Muscle of leg (tissue), 11 donors: ENCODE results near the gene RPL18. TPM values are rescaled to one million over a fixed set of nuclear protein-coding genes. Genes with fewer than 3 reads are reported as not detected.
A peak's percentile ranks its signal among the peaks of the same experiment; 100 is the strongest.
"Not testable (repeated sequence)": the region's sequence is repeated elsewhere in the genome, so short reads cannot be mapped to it uniquely, and the experiment has no call there.

Experiments used
- DNase-seq: peaks from one replicate; pipeline ENCODE4 v3.0.0; 2013
- H3K27ac ChIP-seq: one replicate; pipeline ENCODE4 v1.5.1; 2013; ENCODE audit warnings: mild to moderate bottlenecking, low read length, control low read depth
- H3K27me3 ChIP-seq: one replicate; pipeline ENCODE4 v1.6.1; 2013; ENCODE audit warnings: low read length; ENCODE audit not compliant: control insufficient read depth, insufficient read depth
- H3K36me3 ChIP-seq: one replicate; pipeline ENCODE4 v1.6.1; 2013; ENCODE audit warnings: low read length; ENCODE audit not compliant: control insufficient read depth, insufficient read depth
- H3K4me1 ChIP-seq: one replicate; pipeline ENCODE4 v1.6.1; 2013; ENCODE audit warnings: low read length; ENCODE audit not compliant: control insufficient read depth, insufficient read depth
- H3K4me3 ChIP-seq: one replicate; pipeline ENCODE4 v1.5.1; 2013; ENCODE audit warnings: low read length, control low read depth
- H3K9me3 ChIP-seq: replicated peaks from 2 replicates; pipeline ENCODE4 v1.6.1; 2013; ENCODE audit warnings: low read depth, low read length; ENCODE audit not compliant: control insufficient read depth
- WGBS: methylation state at CpG from one replicate; pipeline ENCODE4 v1.1.5; 2013; ENCODE audit warnings: missing lambda C conversion rate; ENCODE audit not compliant: insufficient coverage; 5-methylcytosine and 5-hydroxymethylcytosine counted together
- polyA plus RNA-seq, 8 donors: library from polyadenylated mRNA; unstranded; fragments of 120-200 nt; gene quantifications; one replicate each; pipeline versions ENCODE4 v1.2.1 to v1.2.3, GENCODE V29; 2013; ENCODE audit warnings: inconsistent platforms in 1 of 8, low replicate concordance in 1 of 8; ENCODE audit not compliant: insufficient read length in 8 of 8, insufficient read depth in 1 of 8
- total RNA-seq: library from RNA; stranded (reverse); fragments of 120-200 nt; gene quantifications from one replicate; pipeline ENCODE4 v1.2.4, GENCODE V29; 2013

The RPL18 gene
- total and polyA plus RNA-seq, 9 donors, result 1,793 to 2,914 (median 1,904) TPM

DNA sequence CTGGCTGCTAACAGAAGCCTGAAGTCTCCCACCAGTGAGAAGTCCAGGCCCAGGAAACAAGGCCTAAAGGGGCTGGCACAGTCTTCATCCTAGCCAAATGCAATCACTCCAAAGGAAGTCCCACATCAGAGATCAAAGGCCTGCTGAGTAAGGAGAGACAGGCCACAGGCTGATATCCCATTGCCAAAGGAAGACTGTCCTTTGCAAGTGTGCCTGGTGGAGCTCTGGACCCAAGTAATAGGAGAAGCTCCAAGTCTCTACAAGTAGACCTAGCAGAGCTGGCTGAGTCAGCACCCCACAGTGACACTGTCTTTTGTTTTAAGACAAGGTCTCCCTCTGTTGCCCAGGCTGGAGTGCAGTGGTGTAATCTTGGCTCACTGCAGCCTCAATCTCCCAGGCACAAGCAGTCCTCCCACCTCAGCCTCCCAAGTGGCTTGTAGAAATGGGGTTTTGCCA is 13.7 kb upstream of the RPL18 start:
- peaks cover 62% of the 10 kb centered on the region for H3K4me1 ChIP-seq
- no peak overlapping the region for H3K27ac ChIP-seq
- H3K27me3 ChIP-seq, result no peaks in the 10 kb centered on the region
- peak; percentile 33 for DNase-seq
- peaks cover 15% of the 10 kb centered on the region for H3K36me3 ChIP-seq
- no peaks in the 10 kb centered on the region for H3K9me3 ChIP-seq
- no peak overlapping the region for H3K4me3 ChIP-seq

DNA sequence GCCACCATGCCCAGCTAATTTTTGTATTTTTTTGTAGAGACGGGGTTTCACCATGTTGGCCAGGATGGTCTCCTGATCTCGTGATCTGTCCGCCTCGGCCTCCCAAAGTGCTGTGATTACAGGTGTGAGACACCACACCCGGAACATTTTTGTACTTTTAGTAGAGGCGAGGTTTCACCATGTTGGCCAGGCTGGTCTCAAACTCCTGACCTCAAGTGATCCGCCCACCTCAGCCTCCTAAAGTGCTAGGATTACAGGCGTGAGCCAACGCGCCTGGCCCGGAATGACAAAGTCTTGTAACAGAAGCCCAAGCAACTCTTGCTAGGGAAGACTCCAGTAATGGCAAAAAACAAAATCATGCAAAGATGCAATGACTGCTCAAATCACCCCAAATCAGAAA is 13.3 kb upstream of the RPL18 start:
- DNase-seq, H3K9me3 ChIP-seq, H3K4me3 ChIP-seq, H3K27me3 ChIP-seq, H3K27ac ChIP-seq: not testable (repeated sequence)
- Histone ChIP-seq H3K4me1 (peaks cover 61% of the 10 kb centered on the region), H3K36me3 (peaks cover 17% of the 10 kb centered on the region)
- WGBS, result 90% methylated on average over 11 of the region's 11 CpGs

DNA sequence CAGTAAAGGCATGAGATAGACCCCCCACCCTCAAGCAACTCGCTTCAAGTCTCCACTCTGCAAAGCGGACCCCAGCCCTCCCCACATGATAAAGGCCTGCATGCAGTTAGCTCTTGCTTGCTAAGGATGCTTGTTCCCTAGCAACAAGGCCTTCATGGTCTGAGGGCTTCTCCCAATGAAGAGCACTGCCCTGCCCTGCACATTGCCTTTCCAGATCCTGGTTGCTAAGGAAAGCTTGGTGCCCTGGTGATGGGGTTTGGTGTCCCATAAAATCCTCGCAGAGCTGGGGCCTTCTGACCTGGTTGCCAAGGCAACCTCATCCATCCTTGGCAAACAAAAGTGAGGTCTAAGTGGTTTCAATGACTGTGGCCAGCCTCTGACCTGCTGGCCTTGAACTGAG is 12.2 kb upstream of the RPL18 start:
- Histone ChIP-seq H3K4me1 (peaks cover 52% of the 10 kb centered on the region), H3K27ac (peak overlapping the region; percentile 64), H3K4me3 (no peak overlapping the region), H3K27me3 (no peaks in the 10 kb centered on the region), H3K9me3 (no peaks in the 10 kb centered on the region), H3K36me3 (peaks cover 23% of the 10 kb centered on the region)
- WGBS, result 46% methylated on average over 3 of the region's 3 CpGs
- peak; percentile 40 for DNase-seq

DNA sequence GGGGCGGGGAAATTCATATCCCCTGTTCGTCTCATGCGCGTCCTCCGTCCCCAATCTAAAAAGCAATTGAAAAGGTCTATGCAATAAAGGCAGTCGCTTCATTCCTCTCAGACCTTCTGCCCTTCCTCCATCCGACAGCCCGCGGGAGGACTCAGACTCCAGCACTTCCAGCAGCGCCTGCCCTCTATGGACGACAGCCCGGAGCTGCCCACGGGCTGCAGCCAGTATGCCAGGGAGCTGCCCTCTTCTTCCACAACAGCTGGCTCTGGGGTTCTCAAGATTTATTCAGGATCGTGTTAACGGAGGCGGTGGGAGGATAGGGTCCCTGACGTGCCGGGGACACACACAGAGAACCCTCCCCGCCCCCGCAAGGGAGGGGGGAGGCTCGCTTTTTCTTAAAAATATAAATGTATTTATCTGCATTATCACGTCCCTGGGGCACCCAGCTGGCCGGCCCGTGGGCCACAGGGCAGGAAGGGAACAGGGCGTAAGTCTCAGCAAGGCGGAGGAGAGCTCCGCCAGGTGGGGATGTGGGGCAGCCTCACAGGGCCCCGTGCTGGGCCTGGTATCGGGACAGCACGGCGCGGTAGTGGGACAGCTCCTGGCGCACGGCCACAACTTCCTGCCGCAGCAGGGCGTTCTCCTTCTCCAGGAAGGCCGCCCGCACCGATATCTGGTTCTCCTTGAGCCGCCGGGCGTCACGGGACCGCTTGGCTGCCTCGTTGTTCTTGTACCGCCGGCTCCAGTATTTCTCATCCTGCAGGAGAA is 11.5 kb upstream of the RPL18 start:
- peaks cover 30% of the 10 kb centered on the region for H3K36me3 ChIP-seq
- no peak overlapping the region for H3K4me3 ChIP-seq
- peak overlapping the region; percentile 64 for H3K27ac ChIP-seq

DNA sequence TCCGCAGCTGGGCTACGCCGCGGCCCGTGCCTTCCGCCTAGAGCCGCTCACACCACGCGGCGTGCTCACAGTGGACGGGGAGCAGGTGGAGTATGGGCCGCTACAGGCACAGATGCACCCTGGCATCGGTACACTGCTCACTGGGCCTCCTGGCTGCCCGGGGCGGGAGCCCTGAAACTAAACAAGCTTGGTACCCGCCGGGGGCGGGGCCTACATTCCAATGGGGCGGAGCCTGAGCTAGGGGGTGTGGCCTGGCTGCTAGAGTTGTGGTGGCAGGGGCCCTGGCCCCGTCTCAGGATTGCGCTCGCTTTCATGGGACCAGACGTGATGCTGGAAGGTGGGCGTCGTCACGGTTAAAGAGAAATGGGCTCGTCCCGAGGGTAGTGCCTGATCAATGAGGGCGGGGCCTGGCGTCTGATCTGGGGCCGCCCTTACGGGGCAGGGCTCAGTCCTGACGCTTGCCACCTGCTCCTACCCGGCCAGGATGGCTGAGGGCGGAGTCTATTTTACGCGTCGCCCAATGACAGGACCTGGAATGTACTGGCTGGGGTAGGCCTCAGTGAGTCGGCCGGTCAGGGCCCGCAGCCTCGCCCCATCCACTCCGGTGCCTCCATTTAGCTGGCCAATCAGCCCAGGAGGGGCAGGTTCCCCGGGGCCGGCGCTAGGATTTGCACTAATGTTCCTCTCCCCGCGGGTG is 10.8 kb upstream of the RPL18 start:
- Histone ChIP-seq H3K9me3 (no peaks in the 10 kb centered on the region), H3K36me3 (peaks cover 31% of the 10 kb centered on the region), H3K4me3 (no peak overlapping the region), H3K4me1 (peaks cover 45% of the 10 kb centered on the region), H3K27ac (peak overlapping the region; percentile 64), H3K27me3 (no peaks in the 10 kb centered on the region)
- WGBS, result 24% methylated on average over 43 of the region's 48 CpGs
- peak; percentile 64 for DNase-seq

More for the DNA sequence above, 11.5 kb upstream of the RPL18 start:
- H3K27me3 ChIP-seq, result no peaks in the 10 kb centered on the region
- no peaks in the 10 kb centered on the region for H3K9me3 ChIP-seq
- H3K4me1 ChIP-seq, result peaks cover 47% of the 10 kb centered on the region
- DNase-seq, result peak; percentile 80
- 2% methylated on average over 25 of the region's 47 CpGs for WGBS

DNA sequence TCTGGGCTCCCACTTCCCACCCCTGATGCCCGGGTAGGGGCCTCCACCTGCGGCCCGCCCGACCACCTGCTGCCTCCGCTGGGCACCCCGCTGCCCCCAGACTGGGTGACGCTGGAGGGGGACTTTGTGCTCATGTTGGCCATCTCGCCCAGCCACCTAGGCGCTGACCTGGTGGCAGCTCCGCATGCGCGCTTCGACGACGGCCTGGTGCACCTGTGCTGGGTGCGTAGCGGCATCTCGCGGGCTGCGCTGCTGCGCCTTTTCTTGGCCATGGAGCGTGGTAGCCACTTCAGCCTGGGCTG is 10.3 kb upstream of the RPL18 start:
- peak overlapping the region; percentile 38 for H3K27ac ChIP-seq
- H3K4me1 ChIP-seq, result peaks cover 45% of the 10 kb centered on the region
- no peaks in the 10 kb centered on the region for H3K9me3 ChIP-seq
- DNase-seq, result no peak
- peaks cover 31% of the 10 kb centered on the region for H3K36me3 ChIP-seq
- WGBS, result 76% methylated on average over 22 of the region's 22 CpGs
- no peak overlapping the region for H3K4me3 ChIP-seq
- no peaks in the 10 kb centered on the region for H3K27me3 ChIP-seq

DNA sequence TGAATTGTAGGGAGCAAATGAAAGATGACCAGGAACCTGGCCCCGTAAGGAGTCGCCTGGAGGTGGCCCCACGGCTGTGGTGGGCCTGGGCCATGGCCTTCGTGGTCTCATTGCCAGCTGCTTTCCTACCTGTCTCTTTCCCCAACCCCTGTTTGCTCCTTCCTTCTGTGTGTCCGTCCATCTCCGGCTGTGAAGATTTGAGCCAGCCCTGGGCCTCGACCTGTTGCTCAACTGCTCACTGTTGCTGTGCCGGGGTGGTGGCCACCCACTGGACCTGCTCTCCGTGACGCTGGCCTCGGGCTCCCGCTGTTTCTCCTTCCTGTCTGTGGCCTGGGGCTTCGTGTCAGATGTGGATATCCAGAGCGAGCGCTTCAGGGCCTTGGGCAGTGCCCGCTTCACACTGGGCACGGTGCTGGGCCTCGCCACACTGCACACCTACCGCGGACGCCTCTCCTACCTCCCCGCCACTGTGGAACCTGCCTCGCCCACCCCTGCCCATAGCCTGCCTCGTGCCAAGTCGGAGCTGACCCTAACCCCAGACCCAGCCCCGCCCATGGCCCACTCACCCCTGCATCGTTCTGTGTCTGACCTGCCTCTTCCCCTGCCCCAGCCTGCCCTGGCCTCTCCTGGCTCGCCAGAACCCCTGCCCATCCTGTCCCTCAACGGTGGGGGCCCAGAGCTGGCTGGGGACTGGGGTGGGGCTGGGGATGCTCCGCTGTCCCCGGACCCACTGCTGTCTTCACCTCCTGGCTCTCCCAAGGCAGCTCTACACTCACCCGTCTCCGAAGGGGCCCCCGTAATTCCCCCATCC is 9.7 kb upstream of the RPL18 start:
- DNase-seq, result no peak

DNA sequence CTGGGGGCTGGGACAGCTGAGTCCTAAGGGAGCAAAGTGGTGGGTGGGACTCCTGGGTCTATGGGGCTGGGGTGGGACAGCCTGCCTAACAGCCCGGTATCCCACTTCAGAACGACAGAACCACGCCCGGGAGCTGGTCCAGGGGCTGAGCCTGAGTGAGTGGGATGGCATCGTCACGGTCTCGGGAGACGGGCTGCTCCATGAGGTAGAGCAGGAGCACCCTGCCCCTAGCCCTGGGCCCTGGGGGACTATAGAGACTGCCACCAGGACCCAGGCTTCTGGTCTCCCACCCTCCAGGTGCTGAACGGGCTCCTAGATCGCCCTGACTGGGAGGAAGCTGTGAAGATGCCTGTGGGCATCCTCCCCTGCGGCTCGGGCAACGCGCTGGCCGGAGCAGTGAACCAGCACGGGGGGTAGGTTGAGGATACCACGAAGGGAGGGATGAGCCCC is 8.9 kb upstream of the RPL18 start:
- no peak overlapping the region for H3K4me3 ChIP-seq
- H3K36me3 ChIP-seq, result peaks cover 26% of the 10 kb centered on the region
- peak; percentile 24 for DNase-seq
- no peaks in the 10 kb centered on the region for H3K27me3 ChIP-seq
- WGBS, result 81% methylated on average over 6 of the region's 17 CpGs
- H3K27ac ChIP-seq, result no peak overlapping the region
- H3K9me3 ChIP-seq, result no peaks in the 10 kb centered on the region
- H3K4me1 ChIP-seq, result peaks cover 41% of the 10 kb centered on the region

More for the DNA sequence above, 9.7 kb upstream of the RPL18 start:
- no peak overlapping the region for H3K4me3 ChIP-seq
- H3K9me3 ChIP-seq, result no peaks in the 10 kb centered on the region
- H3K4me1 ChIP-seq, result peaks cover 41% of the 10 kb centered on the region
- WGBS, result 80% methylated on average over 25 of the region's 34 CpGs
- no peak overlapping the region for H3K27ac ChIP-seq
- H3K27me3 ChIP-seq, result no peaks in the 10 kb centered on the region
- H3K36me3 ChIP-seq, result peaks cover 31% of the 10 kb centered on the region

DNA sequence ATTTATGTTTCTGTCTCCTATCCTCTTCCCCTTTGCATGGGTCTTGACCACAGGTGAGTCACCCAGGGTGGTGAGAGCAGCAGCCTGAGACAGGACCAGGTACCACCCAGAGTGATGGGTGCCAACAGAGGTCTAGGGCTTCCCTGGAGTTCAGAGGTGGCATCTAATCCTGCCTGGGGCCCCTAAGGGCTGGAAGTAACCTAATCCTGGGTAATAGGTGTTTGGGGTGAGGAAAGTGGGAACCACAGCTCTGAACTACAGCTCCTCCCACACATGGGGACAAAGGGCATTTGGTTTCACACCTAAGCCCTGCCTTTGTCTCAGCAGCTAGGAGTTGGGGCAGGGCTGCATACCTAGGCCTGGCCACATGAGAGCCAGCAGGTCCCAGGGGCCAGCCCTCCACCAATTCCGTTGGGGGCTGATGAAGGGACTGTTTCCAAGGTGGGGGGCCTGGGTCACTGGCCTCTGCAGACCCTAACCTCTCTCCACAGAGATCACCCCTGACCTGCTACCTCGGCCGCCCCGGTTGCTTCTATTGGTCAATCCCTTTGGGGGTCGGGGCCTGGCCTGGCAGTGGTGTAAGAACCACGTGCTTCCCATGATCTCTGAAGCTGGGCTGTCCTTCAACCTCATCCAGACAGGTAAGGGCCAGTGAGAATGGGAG is 8.4 kb upstream of the RPL18 start:
- peaks cover 23% of the 10 kb centered on the region for H3K36me3 ChIP-seq
- WGBS, result 56% methylated on average over 5 of the region's 6 CpGs
- no peak overlapping the region for H3K27ac ChIP-seq
- H3K4me3 ChIP-seq, result no peak overlapping the region
- H3K4me1 ChIP-seq, result peaks cover 43% of the 10 kb centered on the region
- peak; percentile 26 for DNase-seq
- H3K9me3 ChIP-seq, result no peaks in the 10 kb centered on the region
- H3K27me3 ChIP-seq, result no peaks in the 10 kb centered on the region
